Measurements from ENCODE around the gene ARNT2.

Gene ARNT2

DNA sequence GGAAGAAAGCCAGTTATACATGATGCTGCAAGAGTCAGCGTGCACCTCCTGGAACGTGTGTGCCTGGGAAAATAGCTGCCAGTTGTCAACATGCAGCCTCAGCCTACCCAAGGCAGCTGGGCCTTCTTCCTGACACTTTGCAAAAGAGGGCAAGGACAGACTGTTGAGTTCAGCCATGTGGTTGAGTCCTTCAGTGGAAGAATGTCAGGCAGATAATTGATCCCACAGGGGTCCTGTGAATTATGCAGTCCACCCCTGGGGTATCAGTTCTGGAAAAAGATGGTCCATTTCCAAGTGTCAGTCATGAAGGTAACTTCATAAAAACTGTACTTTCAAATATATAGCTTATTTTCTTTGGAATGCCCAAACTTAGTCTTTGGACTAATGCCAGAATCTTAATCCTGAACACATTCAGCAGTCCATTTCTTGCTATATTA is 79.6 kb downstream of the ARNT2 start:
- TF ChIP-seq, protein P1, sequence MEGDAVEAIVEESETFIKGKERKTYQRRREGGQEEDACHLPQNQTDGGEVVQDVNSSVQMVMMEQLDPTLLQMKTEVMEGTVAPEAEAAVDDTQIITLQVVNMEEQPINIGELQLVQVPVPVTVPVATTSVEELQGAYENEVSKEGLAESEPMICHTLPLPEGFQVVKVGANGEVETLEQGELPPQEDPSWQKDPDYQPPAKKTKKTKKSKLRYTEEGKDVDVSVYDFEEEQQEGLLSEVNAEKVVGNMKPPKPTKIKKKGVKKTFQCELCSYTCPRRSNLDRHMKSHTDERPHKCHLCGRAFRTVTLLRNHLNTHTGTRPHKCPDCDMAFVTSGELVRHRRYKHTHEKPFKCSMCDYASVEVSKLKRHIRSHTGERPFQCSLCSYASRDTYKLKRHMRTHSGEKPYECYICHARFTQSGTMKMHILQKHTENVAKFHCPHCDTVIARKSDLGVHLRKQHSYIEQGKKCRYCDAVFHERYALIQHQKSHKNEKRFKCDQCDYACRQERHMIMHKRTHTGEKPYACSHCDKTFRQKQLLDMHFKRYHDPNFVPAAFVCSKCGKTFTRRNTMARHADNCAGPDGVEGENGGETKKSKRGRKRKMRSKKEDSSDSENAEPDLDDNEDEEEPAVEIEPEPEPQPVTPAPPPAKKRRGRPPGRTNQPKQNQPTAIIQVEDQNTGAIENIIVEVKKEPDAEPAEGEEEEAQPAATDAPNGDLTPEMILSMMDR (conservative IDR thresholded peaks at IDR 0.05; ENCODE audit: control insufficient read depth, insufficient read depth, low read depth, low read length), result no peak
- no peak overlapping the region for H3K4me3 ChIP-seq (ENCODE audit: control insufficient read depth, low read depth, low read length)
- no peak for DNase-seq (ENCODE audit: low read depth)

DNA sequence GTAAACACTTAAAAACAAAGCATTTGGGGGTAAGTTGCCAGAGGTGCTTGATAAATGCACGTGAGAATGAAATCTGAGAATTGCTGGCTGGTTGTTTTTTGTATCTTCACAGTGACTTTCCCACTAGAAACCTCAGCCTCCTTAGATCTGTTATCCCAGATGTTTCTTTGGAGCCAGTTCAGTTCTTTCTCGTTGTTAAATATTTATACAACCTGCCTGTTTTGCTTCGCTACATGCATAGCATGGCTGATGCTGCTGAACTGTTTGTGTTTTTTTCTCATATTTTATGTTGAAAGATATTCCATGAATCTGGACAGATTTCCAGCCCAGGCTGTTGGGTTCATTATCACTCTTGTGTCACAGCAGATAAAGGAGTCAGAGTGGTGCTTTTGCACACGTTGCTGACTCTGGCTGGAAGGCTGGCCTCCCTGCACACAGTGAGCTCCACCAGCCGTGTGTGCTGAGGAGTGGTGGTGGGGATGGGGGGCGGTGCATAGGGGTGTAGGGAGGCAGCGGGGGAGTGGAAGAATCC is 80.2 kb downstream of the ARNT2 start:
- H3K4me3 ChIP-seq (ENCODE audit: control insufficient read depth, low read depth, low read length), result no peak overlapping the region
- DNase-seq (ENCODE audit: low read depth), result no peak
- TF ChIP-seq, protein P1 (conservative IDR thresholded peaks at IDR 0.05; ENCODE audit: control insufficient read depth, insufficient read depth, low read depth, low read length), result no peak

DNA sequence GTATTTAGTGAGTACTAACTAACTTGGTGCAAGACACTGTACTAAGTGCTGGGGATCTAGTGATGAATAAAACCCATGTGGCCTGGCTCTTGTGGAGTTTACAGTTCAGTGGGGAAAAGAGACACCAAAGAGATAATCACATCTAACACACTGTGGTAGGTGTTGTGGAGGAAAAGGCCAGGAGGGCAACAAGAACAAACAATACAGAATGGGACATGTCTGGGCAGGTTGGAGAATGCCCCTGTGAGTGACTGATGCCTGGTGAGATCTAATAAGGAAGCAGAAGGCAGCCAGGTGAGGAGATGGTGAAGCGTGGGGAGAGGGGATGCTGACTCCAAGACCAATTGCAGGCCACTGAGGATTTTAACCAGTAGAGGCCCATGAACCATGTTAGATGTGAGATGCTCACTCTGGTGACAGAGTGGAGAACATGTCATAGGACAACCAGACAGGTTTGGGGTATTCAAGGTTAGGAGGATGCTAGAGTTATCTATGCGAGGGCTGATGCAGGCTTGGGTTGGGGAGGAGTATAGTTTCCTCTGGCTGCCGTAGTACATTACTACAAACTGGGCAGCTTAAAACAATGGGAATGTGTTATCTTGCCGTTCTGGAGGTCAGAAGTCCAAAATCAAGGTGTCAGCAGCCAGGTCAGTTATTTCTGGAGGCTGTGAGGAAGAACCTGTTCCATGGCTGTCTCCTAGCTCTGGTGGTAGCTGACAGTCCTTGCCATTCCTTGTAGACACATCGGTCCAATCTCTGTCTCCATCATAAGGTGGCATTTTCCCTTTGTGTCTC is 81.4 kb downstream of the ARNT2 start:
- TF ChIP-seq, protein P1 (conservative IDR thresholded peaks at IDR 0.05; ENCODE audit: control insufficient read depth, insufficient read depth, low read depth, low read length), result no peak
- H3K4me3 ChIP-seq (ENCODE audit: control insufficient read depth, low read depth, low read length), result no peak overlapping the region
- no peak for DNase-seq (ENCODE audit: low read depth)

DNA sequence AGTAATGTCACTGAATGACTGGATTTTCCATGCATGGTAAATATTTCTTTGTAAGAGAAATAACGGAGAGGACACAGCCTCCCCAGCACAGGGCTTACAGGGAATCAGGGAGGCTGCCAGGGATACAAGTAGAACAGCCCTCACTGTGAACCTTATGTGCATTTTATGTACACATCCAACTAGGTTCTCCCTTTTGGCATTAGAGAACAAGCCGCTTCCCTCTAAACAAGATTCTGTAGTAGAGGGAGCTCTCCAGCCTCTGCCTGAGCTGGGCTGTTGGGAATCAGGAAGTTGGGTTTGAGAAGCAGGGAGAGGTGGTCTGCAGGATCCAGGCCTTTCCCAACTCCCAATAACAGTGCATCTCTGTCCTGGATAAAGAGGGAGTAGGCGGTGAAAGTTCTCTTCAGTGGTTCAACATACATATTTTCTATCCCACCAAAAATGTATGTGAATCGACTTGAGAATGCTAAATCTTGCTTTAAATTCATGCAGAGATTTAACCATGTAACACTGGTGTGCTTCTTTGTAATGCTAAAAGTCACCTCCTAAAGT is 83.7 kb downstream of the ARNT2 start:
- TF ChIP-seq, protein P1 (conservative IDR thresholded peaks at IDR 0.05; ENCODE audit: control insufficient read depth, insufficient read depth, low read depth, low read length), result no peak
- DNase-seq (ENCODE audit: low read depth), result no peak
- no peak overlapping the region for H3K4me3 ChIP-seq (ENCODE audit: control insufficient read depth, low read depth, low read length)

DNA sequence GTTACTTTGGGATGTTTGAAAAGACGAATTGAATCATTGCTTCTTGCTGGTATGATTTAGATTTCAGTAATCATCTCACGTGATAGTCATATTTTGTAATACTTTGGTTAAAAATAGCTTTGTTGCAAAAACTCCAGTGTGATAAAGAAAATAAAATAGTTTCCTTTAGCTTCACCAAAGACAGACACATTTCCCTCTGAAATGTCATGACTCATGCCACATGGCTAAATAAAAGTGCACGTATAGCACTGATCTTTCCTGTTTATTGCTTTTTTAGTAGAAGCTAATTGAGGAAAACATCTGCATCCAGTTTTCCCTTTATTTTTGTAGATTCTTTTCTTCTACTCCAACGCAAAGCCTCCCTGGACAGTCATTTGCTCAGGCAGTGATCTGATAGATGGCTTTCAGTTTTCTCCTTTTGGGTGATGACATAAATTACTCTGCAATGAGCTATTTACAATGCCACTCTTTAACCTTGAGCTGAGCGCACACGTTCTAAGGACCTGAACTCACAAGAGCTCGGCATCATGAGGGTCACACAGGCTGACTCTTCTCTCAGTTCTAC is 84.9 kb downstream of the ARNT2 start:
- TF ChIP-seq, protein P1 (conservative IDR thresholded peaks at IDR 0.05; ENCODE audit: control insufficient read depth, insufficient read depth, low read depth, low read length), result no peak
- peak; percentile 95 for DNase-seq (ENCODE audit: low read depth)
- no peak overlapping the region for H3K4me3 ChIP-seq (ENCODE audit: control insufficient read depth, low read depth, low read length)

DNA sequence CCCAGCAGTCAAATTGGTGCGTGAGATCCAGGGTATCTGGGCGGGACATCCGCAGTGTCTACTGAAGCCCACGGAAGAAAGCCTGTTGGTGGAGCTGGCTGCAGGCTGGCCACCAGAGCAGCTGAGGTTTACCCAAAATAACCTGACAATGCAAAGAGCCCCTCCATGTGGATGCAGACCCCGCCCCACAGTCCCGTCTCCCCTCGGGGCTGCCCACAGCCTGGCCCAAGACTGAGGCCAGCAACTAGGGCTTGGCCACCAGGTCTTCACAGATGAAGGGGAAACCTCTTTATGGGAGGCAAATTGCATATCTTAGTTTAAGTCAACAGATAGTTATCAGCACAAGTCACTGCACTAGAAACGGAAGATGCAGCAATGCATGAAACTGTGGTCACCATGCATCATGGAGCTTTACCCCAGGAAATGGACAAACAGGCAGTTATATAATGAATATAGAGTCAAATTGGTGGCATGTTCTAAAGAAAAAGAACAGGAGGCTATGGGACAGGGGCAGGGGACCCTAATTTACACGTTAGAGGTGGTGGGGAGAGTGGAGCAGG is 86.3 kb downstream of the ARNT2 start:
- DNase-seq (ENCODE audit: low read depth), result no peak
- TF ChIP-seq, protein P1 (conservative IDR thresholded peaks at IDR 0.05; ENCODE audit: control insufficient read depth, insufficient read depth, low read depth, low read length), result no peak
- H3K4me3 ChIP-seq (ENCODE audit: control insufficient read depth, low read depth, low read length), result no peak overlapping the region

Measured in fibroblast of mammary gland (primary cell).